CD14-positive monocyte (primary cell): Measurements from ENCODE around the gene IYD. TPM values are rescaled to one million over a fixed set of nuclear protein-coding genes. Genes with fewer than 3 reads are reported as not detected.

Experiments used
- DNase-seq, 3 donors: peaks; one replicate each; pipeline ENCODE4 v3.0.0-alpha.2; 2011 to 2022
- H2AFZ ChIP-seq: 2 replicates; pipeline ENCODE4 v1.6.0; 2012; ENCODE audit warnings: mild to moderate bottlenecking, low read depth, low read length, inconsistent platforms; ENCODE audit not compliant: insufficient read depth, poor library complexity, severe bottlenecking
- H3K27ac ChIP-seq, 2 donors: 1 replicate in 1 of 2; 2 replicates in 1 of 2; pipeline ENCODE4 v1.5.1; 2012 to 2013; ENCODE audit warnings: low read length in 2 of 2, control low read depth in 1 of 2, inconsistent platforms in 1 of 2, low read depth in 1 of 2, mild to moderate bottlenecking in 1 of 2
- H3K27me3 ChIP-seq, 2 donors: one replicate each; pipeline versions ENCODE4 v1.6.0 to v1.6.1; 2011 to 2013; ENCODE audit warnings: low read length in 2 of 2; ENCODE audit not compliant: control insufficient read depth in 2 of 2, insufficient read depth in 2 of 2
- H3K36me3 ChIP-seq, 2 donors: replicated peaks in 1 of 2; 1 replicate in 1 of 2; 2 replicates in 1 of 2; pipeline versions ENCODE4 v1.5.1 to v1.6.1; 2012 to 2013; ENCODE audit warnings: low read length in 2 of 2, control low read depth in 1 of 2, inconsistent platforms in 1 of 2, mild to moderate bottlenecking in 1 of 2; ENCODE audit not compliant: insufficient read depth in 2 of 2, control insufficient read depth in 1 of 2
- H3K4me1 ChIP-seq, 2 donors: 1 replicate in 1 of 2; 2 replicates in 1 of 2; pipeline versions ENCODE4 v1.5.1 to v1.6.1; 2012 to 2013; ENCODE audit warnings: low read length in 2 of 2, control low read depth in 1 of 2, inconsistent platforms in 1 of 2, mild to moderate bottlenecking in 1 of 2, moderate library complexity in 1 of 2; ENCODE audit not compliant: insufficient read depth in 2 of 2, control insufficient read depth in 1 of 2
- H3K4me2 ChIP-seq: replicated peaks from 2 replicates; pipeline ENCODE3; 2012; ENCODE audit warnings: low read length, moderate library complexity, mild to moderate bottlenecking; ENCODE audit not compliant: poor library complexity, severe bottlenecking; ENCODE audit errors: extremely low read depth
- H3K4me3 ChIP-seq, 3 experiments: fragments of 200-600 bp in 1 of 3; sonication (generic) in 1 of 3; replicated peaks in 1 of 3; 1 replicate in 2 of 3; 2 replicates in 1 of 3; pipeline ENCODE4 v1.5.1; 2011 to 2013; ENCODE audit warnings: low read length in 3 of 3, mild to moderate bottlenecking in 3 of 3, control low read depth in 2 of 3, low read depth in 2 of 3, inconsistent platforms in 1 of 3, moderate library complexity in 1 of 3
- H3K79me2 ChIP-seq: 2 replicates; pipeline ENCODE4 v1.6.0; 2012; ENCODE audit warnings: mild to moderate bottlenecking, control low read depth, inconsistent platforms, low read length, moderate library complexity; ENCODE audit not compliant: insufficient read depth
- H3K9ac ChIP-seq: 2 replicates; pipeline ENCODE4 v1.6.0; 2017; ENCODE audit warnings: low read length, mild to moderate bottlenecking; ENCODE audit not compliant: insufficient read depth, poor library complexity, severe bottlenecking
- H3K9me3 ChIP-seq, 2 donors: replicated peaks in 1 of 2; 1 replicate in 1 of 2; 2 replicates in 1 of 2; pipeline versions ENCODE4 v1.5.1 to v1.6.1; 2012 to 2013; ENCODE audit warnings: low read length in 2 of 2, control low read depth in 1 of 2; ENCODE audit not compliant: control insufficient read depth in 1 of 2, insufficient read depth in 1 of 2
- H4K20me1 ChIP-seq: 2 replicates; pipeline ENCODE4 v1.6.0; 2012; ENCODE audit warnings: mild to moderate bottlenecking, low read length, control low read depth, moderate library complexity; ENCODE audit not compliant: insufficient read depth
- H3K27ac Mint-ChIP-seq, 7 donors: one replicate each; pipeline ENCODE4 v1.8.0; 2020; ENCODE audit warnings: mild to moderate bottlenecking in 7 of 7, mixed read lengths in 7 of 7, moderate library complexity in 6 of 7, inconsistent platforms in 2 of 7
- H3K27me3 Mint-ChIP-seq, 3 donors: one replicate each; pipeline ENCODE4 v1.8.0; 2021 to 2022; ENCODE audit warnings: low read depth in 3 of 3, mild to moderate bottlenecking in 3 of 3, mixed read lengths in 3 of 3, moderate library complexity in 3 of 3, inconsistent platforms in 1 of 3
- H3K36me3 Mint-ChIP-seq, 2 donors: one replicate each; pipeline ENCODE4 v1.8.0; 2020; ENCODE audit warnings: mixed read lengths in 2 of 2, inconsistent platforms in 1 of 2, mild to moderate bottlenecking in 1 of 2
- H3K4me1 Mint-ChIP-seq: one replicate; pipeline ENCODE4 v1.8.0; 2020; ENCODE audit warnings: mild to moderate bottlenecking, mixed read lengths
- H3K4me3 Mint-ChIP-seq, 2 donors: one replicate each; pipeline ENCODE4 v1.8.0; 2020; ENCODE audit warnings: mild to moderate bottlenecking in 2 of 2, mixed read lengths in 2 of 2, moderate library complexity in 1 of 2
- H3K9me3 Mint-ChIP-seq, 7 donors: one replicate each; pipeline ENCODE4 v1.8.0; 2020 to 2022; ENCODE audit warnings: mixed read lengths in 7 of 7, mild to moderate bottlenecking in 6 of 7, moderate library complexity in 6 of 7, inconsistent platforms in 2 of 7
- WGBS: methylation state at CpG from one replicate; pipeline ENCODE4 v1.1.5; 2013; ENCODE audit warnings: missing lambda C conversion rate; ENCODE audit not compliant: insufficient coverage; 5-methylcytosine and 5-hydroxymethylcytosine counted together
- intact Hi-C, 2 donors: fragments of 100-400 bp; cut with micrococcal nuclease; formaldehyde crosslinking; loops; one replicate each; pipeline versions ENCODE4 v1.15.0 to v1.15.1; 2023
- polyA plus RNA-seq, 3 donors: library from polyadenylated mRNA; depleted of rRNA in 1 of 3; unstranded in 2 of 3; stranded (reverse) in 1 of 3; fragments of 300-500 nt in 2 of 3; fragments of >200 nt in 1 of 3; fragmentation: Illumina TruSeq in 2 of 3; gene quantifications; 1 replicate in 2 of 3; 2 replicates in 1 of 3; pipeline ENCODE4 v1.2.3, GENCODE V29; 2012 to 2021
- TF ChIP-seq, protein P1 (sequence below): fragments of 200-600 bp; IDR thresholded peaks from one replicate; pipeline ENCODE4 v1.8.0; 2022; ENCODE audit warnings: antibody characterized with exemption, mild to moderate bottlenecking

Gene IYD
- polyA plus RNA-seq, 3 donors: not detected

- Mint-ChIP-seq H3K27ac (no peak overlapping the region), H3K4me1 (no peaks in the 10 kb centered on the region), H3K4me3 (no peak overlapping the region), H3K9me3 (peaks cover 0 to 2% (median 0%) of the 10 kb centered on the region in 7 donors), H3K27me3 (peaks cover 7 to 14% (median 10%) of the 10 kb centered on the region in 3 donors), H3K36me3 (no peaks in the 10 kb centered on the region)
- Histone ChIP-seq H3K79me2 (no peaks in the 10 kb centered on the region), H3K9me3 (no peaks in the 10 kb centered on the region), H3K4me2 (no peak overlapping the region), H4K20me1 (no peaks in the 10 kb centered on the region), H3K4me3 (no peak overlapping the region), H3K36me3 (no peaks in the 10 kb centered on the region), H3K4me1 (no peaks in the 10 kb centered on the region), H3K9ac (no peak overlapping the region), H3K27ac (no peak overlapping the region), H3K27me3 (peaks cover 0 to 4% of the 10 kb centered on the region in 2 donors), H2AFZ (no peak overlapping the region)
- TF ChIP-seq, protein P1, sequence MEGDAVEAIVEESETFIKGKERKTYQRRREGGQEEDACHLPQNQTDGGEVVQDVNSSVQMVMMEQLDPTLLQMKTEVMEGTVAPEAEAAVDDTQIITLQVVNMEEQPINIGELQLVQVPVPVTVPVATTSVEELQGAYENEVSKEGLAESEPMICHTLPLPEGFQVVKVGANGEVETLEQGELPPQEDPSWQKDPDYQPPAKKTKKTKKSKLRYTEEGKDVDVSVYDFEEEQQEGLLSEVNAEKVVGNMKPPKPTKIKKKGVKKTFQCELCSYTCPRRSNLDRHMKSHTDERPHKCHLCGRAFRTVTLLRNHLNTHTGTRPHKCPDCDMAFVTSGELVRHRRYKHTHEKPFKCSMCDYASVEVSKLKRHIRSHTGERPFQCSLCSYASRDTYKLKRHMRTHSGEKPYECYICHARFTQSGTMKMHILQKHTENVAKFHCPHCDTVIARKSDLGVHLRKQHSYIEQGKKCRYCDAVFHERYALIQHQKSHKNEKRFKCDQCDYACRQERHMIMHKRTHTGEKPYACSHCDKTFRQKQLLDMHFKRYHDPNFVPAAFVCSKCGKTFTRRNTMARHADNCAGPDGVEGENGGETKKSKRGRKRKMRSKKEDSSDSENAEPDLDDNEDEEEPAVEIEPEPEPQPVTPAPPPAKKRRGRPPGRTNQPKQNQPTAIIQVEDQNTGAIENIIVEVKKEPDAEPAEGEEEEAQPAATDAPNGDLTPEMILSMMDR: no peak
- intact Hi-C loops: loop anchor here (10.0 kb wide), 1 partner anchor 307 kb away; no protein-coding TSS in a partner anchor
- DNase-seq: no peak
- 81% methylated on average over 3 of the region's 3 CpGs for WGBS
These were observed 23.1 kb downstream of the IYD start for GRCh38 chr6:150391890-150392289.

DNA sequence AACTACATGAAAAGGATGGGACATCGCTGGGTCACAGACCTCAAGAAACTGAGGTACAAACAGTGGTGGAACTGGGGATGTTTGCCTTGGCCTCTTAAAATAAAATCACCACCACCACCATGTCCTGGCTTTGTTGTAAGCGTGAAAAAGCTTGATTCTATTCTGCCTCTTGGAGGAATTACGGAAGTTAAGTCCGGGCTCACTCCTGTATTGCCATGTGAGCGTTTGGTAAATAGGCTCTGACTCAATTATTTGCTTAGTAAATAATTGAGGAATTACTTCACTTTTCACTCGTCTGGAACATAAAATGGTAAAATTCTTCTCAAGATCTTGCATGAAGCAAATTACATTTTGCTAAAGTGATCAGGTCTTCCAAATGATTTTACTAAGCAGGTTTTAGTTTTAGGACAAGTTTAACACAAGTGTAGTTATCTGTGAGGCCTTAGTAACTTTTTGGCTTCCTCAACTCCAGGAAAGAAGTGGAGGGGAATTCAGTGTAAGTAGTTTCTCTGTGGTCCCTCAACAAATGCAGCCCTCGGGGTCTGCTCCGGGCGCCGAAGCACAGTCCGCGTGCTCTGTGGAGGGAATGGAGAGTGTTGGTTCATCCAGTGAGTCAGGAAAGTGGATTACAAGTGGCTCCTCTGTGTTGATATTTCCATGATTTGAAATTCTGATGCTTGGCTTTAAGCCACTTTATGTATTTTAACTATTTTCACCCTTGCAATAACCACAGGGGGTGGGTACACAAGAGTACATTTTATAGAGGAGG, 23.8 kb downstream of the IYD start:
- Mint-ChIP-seq H3K4me3 (no peak overlapping the region), H3K36me3 (no peaks in the 10 kb centered on the region), H3K27me3 (peaks cover 7 to 12% (median 7%) of the 10 kb centered on the region in 3 donors), H3K27ac (no peak overlapping the region), H3K4me1 (no peaks in the 10 kb centered on the region), H3K9me3 (peaks cover 0 to 2% (median 0%) of the 10 kb centered on the region in 7 donors)
- H3K79me2 ChIP-seq: no peaks in the 10 kb centered on the region
- no peaks in the 10 kb centered on the region for H3K9me3 ChIP-seq
- WGBS: 98% methylated on average over 6 of the region's 12 CpGs
- no peak overlapping the region for H3K27ac ChIP-seq
- H3K9ac ChIP-seq: no peak overlapping the region
- H4K20me1 ChIP-seq: no peaks in the 10 kb centered on the region
- no peak overlapping the region for H3K4me2 ChIP-seq
- H3K4me3 ChIP-seq: no peak overlapping the region
- DNase-seq: no peak
- intact Hi-C loops: loop anchor here (10.0 kb wide), 1 partner anchor 308 kb away; no protein-coding TSS in a partner anchor
- H3K36me3 ChIP-seq: no peaks in the 10 kb centered on the region
- no peaks in the 10 kb centered on the region for H3K4me1 ChIP-seq
- peaks cover 0 to 2% of the 10 kb centered on the region in 2 donors for H3K27me3 ChIP-seq
- TF ChIP-seq, protein P1: no peak
- H2AFZ ChIP-seq: no peak overlapping the region
